HG02840 (cell line): Measurements from ENCODE around the gene AP1B1.

ENCODE experiments used
- ATAC-seq: cut with Tn5 transposase; IDR thresholded peaks from one replicate; pipeline ENCODE4 v1.9.1; 2021; ENCODE audit warnings: mild to moderate bottlenecking, moderate library complexity, moderate number of reproducible peaks; ENCODE audit not compliant: unreplicated experiment, low FRiP score

AP1B1 gene

GRCh38 chr22:29334696-29335344 is 53.5 kb downstream of the AP1B1 start:
- ATAC-seq = no peak

GRCh38 chr22:29334148-29334547 is 54.2 kb downstream of the AP1B1 start:
- ATAC-seq = no peak

GRCh38 chr22:29332886-29333496 is 55.4 kb downstream of the AP1B1 start:
- no peak for ATAC-seq

- ATAC-seq = no peak
These were observed 56.6 kb downstream of the AP1B1 start for GRCh38 chr22:29331658-29332300.

GRCh38 chr22:29331213-29331612 is 57.2 kb downstream of the AP1B1 start:
- ATAC-seq = no peak

- ATAC-seq = no peak
These were observed 57.6 kb downstream of the AP1B1 start for GRCh38 chr22:29330753-29331152.

GRCh38 chr22:29330291-29330690 is 58.1 kb downstream of the AP1B1 start:
- ATAC-seq = no peak

GRCh38 chr22:29329581-29329980 is 58.8 kb downstream of the AP1B1 start:
- no peak for ATAC-seq

GRCh38 chr22:29328566-29329500 is 59.5 kb downstream of the AP1B1 start:
- no peak for ATAC-seq

- ATAC-seq = no peak
These were observed 60.3 kb downstream of the AP1B1 start for GRCh38 chr22:29328055-29328454.

- ATAC-seq = no peak
These were observed 61.1 kb downstream of the AP1B1 start for GRCh38 chr22:29327089-29327764.

GRCh38 chr22:29326481-29326880 is 61.9 kb downstream of the AP1B1 start:
- no peak for ATAC-seq

GRCh38 chr22:29325785-29326315 is 62.5 kb downstream of the AP1B1 start:
- ATAC-seq = no peak

- no peak for ATAC-seq
These were observed 63.0 kb downstream of the AP1B1 start for GRCh38 chr22:29325356-29325755.

GRCh38 chr22:29323641-29324040 is 64.7 kb downstream of the AP1B1 start:
- no peak for ATAC-seq

- no peak for ATAC-seq
These were observed 67.8 kb downstream of the AP1B1 start for GRCh38 chr22:29320546-29320945.

- no peak for ATAC-seq
These were observed 69.3 kb downstream of the AP1B1 start for GRCh38 chr22:29319072-29319471.

GRCh38 chr22:29317827-29318454 is 70.4 kb downstream of the AP1B1 start:
- ATAC-seq = no peak

- ATAC-seq = no peak
These were observed 72.1 kb downstream of the AP1B1 start for GRCh38 chr22:29316141-29316828.
